Activated T-cell treated with anti-CD3 and anti-CD28 coated beads, Interleukin-2, amount 50 U/mL, for 72 hours (primary cell): ENCODE measurements around the gene THRA. TPM values are rescaled to one million over a fixed set of nuclear protein-coding genes. Genes with fewer than 3 reads are reported as not detected.

Experiments used
- ATAC-seq, 2 donors: fragments of 150-1000 bp; cut with Tn5 transposase; replicated peaks in 1 of 2; 2 replicates each; pipeline ENCODE4 v1.10.0; 2021; ENCODE audit warnings: moderate library complexity in 2 of 2, mild to moderate bottlenecking in 1 of 2
- DNase-seq, 2 donors: peaks; one replicate each; pipeline ENCODE4 v3.0.0; 2021 to 2022; ENCODE audit warnings: mixed read lengths in 1 of 2
- H3K27ac Mint-ChIP-seq: one replicate; pipeline ENCODE4 v1.8.0; 2022; ENCODE audit warnings: mild to moderate bottlenecking, moderate library complexity, mixed read lengths
- H3K27me3 Mint-ChIP-seq: one replicate; pipeline ENCODE4 v1.8.0; 2022; ENCODE audit warnings: low read depth, mixed read lengths
- H3K36me3 Mint-ChIP-seq, 2 donors: one replicate each; pipeline ENCODE4 v1.8.0; 2022; ENCODE audit warnings: mixed read lengths in 2 of 2, mild to moderate bottlenecking in 1 of 2; ENCODE audit not compliant: insufficient read depth in 2 of 2
- H3K4me1 Mint-ChIP-seq: one replicate; pipeline ENCODE4 v1.8.0; 2022; ENCODE audit warnings: low read depth, mixed read lengths
- H3K4me3 Mint-ChIP-seq, 2 donors: one replicate each; pipeline ENCODE4 v1.8.0; 2022; ENCODE audit warnings: mild to moderate bottlenecking in 2 of 2, mixed read lengths in 2 of 2, moderate library complexity in 2 of 2
- H3K9me3 Mint-ChIP-seq, 2 donors: one replicate each; pipeline ENCODE4 v1.8.0; 2022; ENCODE audit warnings: mixed read lengths in 2 of 2
- total RNA-seq, 2 donors: library from RNA; stranded (reverse); gene quantifications; one replicate each; pipeline ENCODE4 v1.2.3, GENCODE V29; 2022

THRA gene
- total RNA-seq, 2 donors from 2014 or later = 12.2 to 14.7 TPM

- no peak for ATAC-seq
These were observed 24.5 kb downstream of the THRA start for GRCh38 chr17:40087049-40087794.

GRCh38 chr17:40087903-40088718 is 25.3 kb downstream of the THRA start:
- no peaks in the 10 kb centered on the region for H3K27me3 Mint-ChIP-seq
- H3K4me3 Mint-ChIP-seq = no peak overlapping the region
- no peak overlapping the region for H3K27ac Mint-ChIP-seq
- H3K9me3 Mint-ChIP-seq = no peaks in the 10 kb centered on the region
- DNase-seq (no peak), ATAC-seq (no peak)
- peaks cover 2 to 3% of the 10 kb centered on the region in 2 donors for H3K36me3 Mint-ChIP-seq
- H3K4me1 Mint-ChIP-seq = no peaks in the 10 kb centered on the region

More at GRCh38 chr17:40087049-40087794, 24.5 kb downstream of the THRA start:
- H3K9me3 Mint-ChIP-seq = no peaks in the 10 kb centered on the region
- H3K27me3 Mint-ChIP-seq = no peaks in the 10 kb centered on the region
- peaks cover 2 to 3% of the 10 kb centered on the region in 2 donors for H3K36me3 Mint-ChIP-seq
- H3K27ac Mint-ChIP-seq = no peak overlapping the region
- no peak for DNase-seq
- no peak overlapping the region for H3K4me3 Mint-ChIP-seq
- no peaks in the 10 kb centered on the region for H3K4me1 Mint-ChIP-seq

- Mint-ChIP-seq H3K9me3 (no peaks in the 10 kb centered on the region), H3K4me3 (no peak overlapping the region), H3K36me3 (peaks cover 3 to 4% of the 10 kb centered on the region in 2 donors), H3K27me3 (no peaks in the 10 kb centered on the region), H3K27ac (no peak overlapping the region), H3K4me1 (peaks cover 9% of the 10 kb centered on the region)
- ATAC-seq (no peak), DNase-seq (no peak)
These were observed 26.5 kb downstream of the THRA start for GRCh38 chr17:40089077-40089895.

- H3K27me3 Mint-ChIP-seq = no peaks in the 10 kb centered on the region
- ATAC-seq (no peak), DNase-seq (no peak)
- no peak overlapping the region for H3K4me3 Mint-ChIP-seq
- H3K36me3 Mint-ChIP-seq = peaks cover 3 to 4% of the 10 kb centered on the region in 2 donors
- no peaks in the 10 kb centered on the region for H3K9me3 Mint-ChIP-seq
- no peak overlapping the region for H3K27ac Mint-ChIP-seq
- H3K4me1 Mint-ChIP-seq = peaks cover 18% of the 10 kb centered on the region
These were observed 27.7 kb downstream of the THRA start for GRCh38 chr17:40090237-40091119.

GRCh38 chr17:40091691-40092397 is 29.1 kb downstream of the THRA start:
- Mint-ChIP-seq H3K27me3 (no peaks in the 10 kb centered on the region), H3K27ac (no peak overlapping the region), H3K9me3 (no peaks in the 10 kb centered on the region), H3K4me3 (no peak overlapping the region), H3K4me1 (peaks cover 32% of the 10 kb centered on the region), H3K36me3 (peaks cover 6 to 7% of the 10 kb centered on the region in 2 donors)
- ATAC-seq (no peak), DNase-seq (no peak)

GRCh38 chr17:40092581-40092980 is 29.8 kb downstream of the THRA start:
- no peaks in the 10 kb centered on the region for H3K9me3 Mint-ChIP-seq
- no peak for DNase-seq
- H3K27me3 Mint-ChIP-seq = no peaks in the 10 kb centered on the region
- ATAC-seq = no peak
- H3K4me1 Mint-ChIP-seq = peaks cover 39% of the 10 kb centered on the region
- H3K27ac Mint-ChIP-seq = no peak overlapping the region
- H3K4me3 Mint-ChIP-seq = no peak overlapping the region
- peaks cover 3 to 9% of the 10 kb centered on the region in 2 donors for H3K36me3 Mint-ChIP-seq

- Mint-ChIP-seq H3K4me3 (no peak overlapping the region), H3K27ac (no peak overlapping the region), H3K4me1 (peaks cover 44% of the 10 kb centered on the region), H3K36me3 (peaks cover 3 to 9% of the 10 kb centered on the region in 2 donors), H3K9me3 (no peaks in the 10 kb centered on the region), H3K27me3 (no peaks in the 10 kb centered on the region)
- no peak for ATAC-seq
- DNase-seq = no peak
These were observed 30.3 kb downstream of the THRA start for GRCh38 chr17:40093005-40093579.

- Mint-ChIP-seq H3K36me3 (peaks cover 3 to 9% of the 10 kb centered on the region in 2 donors), H3K27ac (no peak overlapping the region), H3K27me3 (no peaks in the 10 kb centered on the region)
These were observed 30.9 kb downstream of the THRA start for GRCh38 chr17:40093580-40094201.

GRCh38 chr17:40094874-40095273 is 32.1 kb downstream of the THRA start:
- Mint-ChIP-seq H3K4me1 (peaks cover 60% of the 10 kb centered on the region), H3K36me3 (peaks cover 3 to 9% of the 10 kb centered on the region in 2 donors)
- no peak for ATAC-seq

More at GRCh38 chr17:40093580-40094201, 30.9 kb downstream of the THRA start:
- ATAC-seq (no peak), DNase-seq (no peak)
- no peak overlapping the region for H3K4me3 Mint-ChIP-seq
- peaks cover 50% of the 10 kb centered on the region for H3K4me1 Mint-ChIP-seq
- no peaks in the 10 kb centered on the region for H3K9me3 Mint-ChIP-seq

GRCh38 chr17:40095351-40095943 is 32.7 kb downstream of the THRA start:
- DNase-seq (no peak), ATAC-seq (no peak)
- H3K4me1 Mint-ChIP-seq = peaks cover 66% of the 10 kb centered on the region
- H3K27me3 Mint-ChIP-seq = no peaks in the 10 kb centered on the region
- H3K36me3 Mint-ChIP-seq = peaks cover 3 to 9% of the 10 kb centered on the region in 2 donors
- peak overlapping the region; percentile 76 for H3K27ac Mint-ChIP-seq
- H3K4me3 Mint-ChIP-seq = peak overlapping the region; percentile 85 to 92
- H3K9me3 Mint-ChIP-seq = no peaks in the 10 kb centered on the region

More at GRCh38 chr17:40094874-40095273, 32.1 kb downstream of the THRA start:
- Mint-ChIP-seq H3K27ac (no peak overlapping the region), H3K9me3 (no peaks in the 10 kb centered on the region), H3K27me3 (no peaks in the 10 kb centered on the region), H3K4me3 (no peak overlapping the region)
- DNase-seq = no peak
